HPDE6-E6E7 (cell line): Measurements from ENCODE around the gene TRPC3.

ENCODE experiments used
- DNase-seq: peaks from one replicate; pipeline ENCODE4 v3.0.0; 2011; ENCODE audit warnings: missing footprints; ENCODE audit errors: extremely low spot score

Gene TRPC3

DNA sequence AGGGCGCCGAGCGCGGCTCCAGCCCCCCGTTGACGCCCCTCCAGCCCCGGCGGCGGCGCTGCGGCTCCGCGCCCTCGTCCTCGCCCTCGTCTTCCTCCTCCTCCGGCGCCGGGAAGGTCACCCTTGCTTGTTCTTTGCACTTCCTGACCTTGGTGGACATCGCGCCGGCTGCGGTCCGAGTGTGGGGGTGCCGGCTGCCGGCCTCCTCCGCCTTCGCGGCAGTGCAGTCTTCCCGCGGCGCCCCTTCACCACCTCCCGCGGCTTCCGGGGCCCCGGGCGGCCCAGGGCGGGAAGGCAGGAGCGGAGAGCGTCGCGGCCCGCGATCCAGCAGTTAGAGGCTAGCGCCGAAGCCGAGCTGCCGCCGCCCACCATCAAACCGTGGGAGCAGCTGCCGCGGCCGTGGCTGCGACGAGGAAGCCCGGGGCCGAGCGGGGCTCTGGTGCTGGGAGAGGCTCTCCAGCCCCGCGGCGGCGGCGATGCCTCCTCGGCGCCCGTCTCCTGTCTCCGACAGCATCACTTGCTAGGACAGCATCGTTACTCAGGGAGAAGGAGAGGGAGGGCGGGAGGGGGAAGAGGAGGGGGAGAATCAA is at the start of gene TRPC3:
Gene TRPC3 (minus strand): TSS at position 540 of the 590 bp plus-strand sequence. CDS start 380 bp downstream, at position 160.
- no peak for DNase-seq

DNA sequence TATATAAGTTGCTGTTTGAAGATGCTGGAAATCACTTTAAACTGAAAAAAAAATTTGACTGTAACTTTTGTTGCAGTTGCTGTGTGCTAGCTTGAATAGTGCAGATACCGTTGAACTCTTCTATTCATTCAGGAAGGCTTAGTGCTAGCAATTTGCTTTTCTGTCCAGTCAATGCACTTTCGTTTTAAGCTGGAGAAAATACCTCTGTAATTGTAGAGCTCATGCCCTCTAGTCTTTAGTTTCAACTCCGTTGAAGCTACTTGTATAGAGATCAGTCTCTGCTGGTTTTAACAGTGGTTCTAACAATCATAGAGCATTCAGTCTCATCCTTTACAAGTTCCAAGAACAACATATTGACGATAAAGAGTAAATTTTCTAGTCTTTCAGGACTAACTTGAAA is 49.0 kb upstream of the TRPC3 start:
- no peak for DNase-seq

DNA sequence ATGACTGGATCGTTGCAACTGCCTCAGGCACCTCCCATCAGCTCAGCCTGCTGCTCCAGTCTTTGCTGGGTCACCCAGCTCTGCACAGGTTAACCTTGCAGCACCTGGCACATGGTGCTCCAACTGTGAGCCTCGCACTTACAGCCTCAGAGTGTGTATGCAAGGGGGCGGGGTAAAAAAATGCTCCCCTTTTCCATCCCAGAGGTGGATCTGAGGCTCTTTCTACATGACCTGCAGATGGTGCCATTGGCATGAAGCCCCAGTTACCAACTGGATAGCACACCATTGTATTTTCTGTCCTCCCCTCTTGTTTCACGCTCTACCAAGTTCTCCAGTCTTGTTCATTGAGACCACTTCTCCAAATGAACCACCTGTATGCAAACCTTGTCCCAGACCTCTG is 46.2 kb upstream of the TRPC3 start:
- DNase-seq = no peak

DNA sequence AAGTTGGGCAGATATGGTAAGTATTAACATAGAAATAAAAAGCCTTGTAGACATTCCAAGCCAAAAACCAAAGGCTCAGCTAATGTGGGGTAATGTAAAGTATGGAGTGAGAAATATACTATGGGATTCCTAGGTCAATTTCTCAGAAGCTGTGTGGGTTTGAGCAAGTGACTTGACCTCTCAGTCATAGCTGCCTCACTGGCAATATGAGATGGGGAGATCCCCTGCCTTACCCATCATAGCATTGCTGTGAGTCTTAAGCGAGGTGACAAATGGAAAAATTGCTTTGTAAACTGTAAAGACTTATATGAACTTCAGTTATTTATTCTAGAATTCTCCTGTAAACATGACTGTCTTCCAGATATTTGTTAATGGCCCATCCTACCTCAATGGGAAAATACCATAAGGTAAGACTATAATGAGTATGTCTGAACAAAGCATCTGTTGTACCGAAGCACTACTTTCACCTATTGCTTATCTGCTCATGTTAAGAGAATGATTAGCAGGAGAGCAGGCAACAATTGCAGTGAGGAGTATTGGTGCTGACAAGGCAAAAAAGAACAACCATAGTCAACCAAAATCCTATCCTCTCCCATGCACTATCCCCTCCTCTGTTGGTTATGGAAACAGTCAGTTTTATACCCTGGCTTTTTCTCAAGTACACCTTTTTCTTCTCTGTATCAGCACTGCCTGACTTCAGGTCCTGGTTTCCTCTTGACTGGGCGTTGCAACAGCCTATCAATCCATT is 44.1 kb upstream of the TRPC3 start:
- no peak for DNase-seq

DNA sequence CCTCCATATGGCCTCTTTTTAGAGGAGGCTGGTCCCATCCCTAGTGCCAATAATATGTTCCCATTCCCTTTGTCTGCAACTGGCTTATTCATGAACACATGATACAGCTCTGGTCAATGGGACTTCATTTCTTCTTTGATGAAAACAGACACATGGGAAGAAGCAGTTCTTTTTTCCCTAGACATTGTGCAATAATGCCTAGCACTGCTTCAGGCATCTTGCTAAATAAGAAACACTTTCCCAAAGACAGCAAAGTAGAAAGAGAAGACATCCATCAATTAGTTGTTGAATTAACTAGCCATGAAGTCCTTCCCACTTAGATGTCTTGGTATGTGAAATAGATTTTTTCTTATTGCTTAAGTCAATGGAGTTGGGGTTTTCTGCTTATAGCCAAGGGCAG is 40.1 kb upstream of the TRPC3 start:
- no peak for DNase-seq

DNA sequence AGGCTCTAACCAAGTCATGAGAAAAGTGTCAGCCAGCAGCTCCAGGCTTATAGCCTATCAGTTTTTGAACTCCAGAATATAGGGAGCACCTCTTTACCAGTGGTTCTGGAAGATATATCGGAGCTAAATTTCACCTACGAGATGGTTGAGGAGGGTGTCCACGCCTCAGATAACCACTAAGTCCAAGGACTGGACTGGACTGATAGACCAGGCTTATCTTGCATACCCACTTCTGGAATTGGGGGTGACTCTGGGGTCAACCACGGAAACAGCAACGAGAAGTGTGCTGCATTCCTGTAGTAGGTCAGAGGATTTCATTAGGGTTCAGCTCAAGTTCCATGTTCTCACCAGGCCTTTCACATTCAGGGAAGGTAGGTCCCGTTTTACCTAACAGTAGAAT is 38.6 kb upstream of the TRPC3 start:
- DNase-seq = no peak

DNA sequence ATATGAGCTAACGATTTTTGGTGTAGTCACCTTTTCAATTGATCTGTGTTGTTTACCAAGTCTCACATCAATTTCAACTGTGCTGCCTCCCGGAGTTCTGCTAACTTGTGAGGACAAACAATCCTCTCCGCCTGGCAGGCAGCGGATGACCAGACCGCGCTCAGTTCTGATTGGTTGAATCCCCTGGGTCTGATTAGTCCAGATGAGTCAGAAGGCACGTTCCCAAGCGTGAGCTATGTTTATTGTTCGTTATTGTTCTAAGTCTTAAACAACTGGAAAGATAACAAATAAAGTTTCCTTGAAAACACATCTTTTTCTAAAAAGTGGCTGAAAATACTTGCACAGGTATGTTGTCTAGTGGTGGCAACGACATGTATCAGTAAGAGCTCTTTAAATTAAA is 37.9 kb upstream of the TRPC3 start:
- DNase-seq = peak; percentile 81

DNA sequence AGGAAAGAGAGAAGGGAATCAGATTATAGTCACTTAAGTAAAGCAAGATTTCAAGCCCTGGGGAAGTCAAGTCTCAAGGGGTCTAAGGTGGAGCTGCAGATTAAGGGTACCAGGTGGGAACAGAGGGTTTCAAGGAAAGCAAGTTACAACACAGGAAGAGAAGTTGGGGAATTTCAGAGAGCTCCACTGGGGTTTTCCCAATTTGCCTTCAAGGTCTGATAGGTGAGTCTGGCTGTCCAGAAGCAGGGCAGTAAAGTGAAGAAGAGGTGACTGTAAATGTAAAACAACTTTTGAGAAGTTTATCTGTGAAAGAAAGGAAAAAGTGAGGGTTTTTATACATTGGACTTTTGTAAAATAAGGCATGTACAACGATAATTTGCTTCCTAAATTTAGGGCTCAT is 37.1 kb upstream of the TRPC3 start:
- DNase-seq = no peak

DNA sequence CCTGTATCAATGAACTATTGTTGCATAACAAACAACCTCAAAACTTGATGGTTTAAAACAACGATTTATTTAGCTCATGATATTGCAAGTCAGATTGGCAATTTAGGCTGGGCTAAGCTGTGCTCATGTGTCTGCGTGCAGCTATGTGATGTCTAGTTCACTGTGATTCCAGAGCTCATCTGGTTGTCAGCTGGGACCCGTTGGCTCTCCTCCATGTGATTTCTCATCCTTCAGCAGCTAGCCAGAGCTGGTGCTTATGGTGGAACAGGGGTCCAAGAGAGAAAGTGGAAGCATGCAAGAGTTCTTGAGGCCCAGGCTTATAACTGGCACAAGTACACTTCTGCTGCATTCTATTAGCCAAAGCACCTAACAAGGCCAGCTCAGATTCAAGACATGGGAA is 28.8 kb upstream of the TRPC3 start:
- no peak for DNase-seq

DNA sequence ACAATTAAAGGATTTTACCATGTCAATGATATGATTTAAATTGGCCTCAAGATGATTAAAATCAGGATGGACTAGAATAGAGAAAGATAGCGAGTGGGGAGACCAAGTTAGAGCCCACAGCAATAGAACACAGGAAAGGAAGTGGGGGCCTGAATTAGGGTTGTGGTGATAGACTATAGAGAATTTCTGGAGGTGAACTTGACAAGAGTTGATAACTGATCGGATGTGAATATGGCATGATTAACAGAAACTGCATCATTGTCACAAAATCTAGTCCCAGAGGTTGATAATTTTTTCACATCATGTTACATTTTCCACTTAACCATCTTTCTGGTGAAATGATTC is 26.3 kb upstream of the TRPC3 start:
- DNase-seq = no peak

DNA sequence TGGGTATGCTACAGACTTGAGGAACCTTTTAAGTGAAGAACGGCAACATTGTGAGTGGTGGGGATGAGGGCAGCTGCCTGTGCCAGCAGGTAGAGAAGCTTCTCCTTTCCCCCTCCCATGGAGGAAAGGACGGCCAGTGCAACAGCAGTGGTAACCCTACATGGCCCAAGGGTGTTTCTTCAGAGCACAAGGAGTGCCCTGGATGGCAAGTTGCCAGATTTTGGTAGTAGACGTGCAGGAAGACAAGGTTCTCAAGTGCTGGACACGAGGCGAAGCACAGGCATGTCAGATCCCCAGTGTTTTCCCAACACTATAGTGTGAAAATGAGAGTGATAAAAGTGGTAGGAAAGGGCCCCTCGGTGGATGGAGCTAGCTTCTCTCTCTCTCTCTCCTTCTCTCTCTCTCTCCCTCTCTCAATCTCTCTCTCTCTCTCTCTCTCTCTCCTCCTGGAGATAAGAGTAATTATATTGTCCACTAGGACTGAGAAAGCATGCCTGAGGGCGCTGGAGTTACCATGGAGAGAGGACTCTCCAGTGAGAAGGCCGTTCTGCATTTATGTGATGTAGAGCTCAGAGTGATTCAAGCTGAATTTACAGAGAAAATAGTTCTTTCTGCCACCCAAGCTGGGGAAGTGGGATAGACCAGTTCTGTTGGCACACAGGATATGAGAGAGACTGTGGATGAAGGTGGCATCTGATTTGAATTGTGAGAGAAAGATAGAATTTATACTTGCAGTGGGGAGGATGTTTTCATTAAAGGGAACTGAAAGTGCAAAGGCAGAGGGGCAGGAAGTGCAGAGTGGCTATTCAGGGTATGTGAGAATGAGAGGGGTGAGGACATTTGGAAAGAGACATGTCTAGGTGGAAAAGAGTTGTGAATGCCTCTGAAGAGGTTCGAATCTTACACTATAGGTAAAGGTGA is 25.7 kb upstream of the TRPC3 start:
- DNase-seq = no peak

DNA sequence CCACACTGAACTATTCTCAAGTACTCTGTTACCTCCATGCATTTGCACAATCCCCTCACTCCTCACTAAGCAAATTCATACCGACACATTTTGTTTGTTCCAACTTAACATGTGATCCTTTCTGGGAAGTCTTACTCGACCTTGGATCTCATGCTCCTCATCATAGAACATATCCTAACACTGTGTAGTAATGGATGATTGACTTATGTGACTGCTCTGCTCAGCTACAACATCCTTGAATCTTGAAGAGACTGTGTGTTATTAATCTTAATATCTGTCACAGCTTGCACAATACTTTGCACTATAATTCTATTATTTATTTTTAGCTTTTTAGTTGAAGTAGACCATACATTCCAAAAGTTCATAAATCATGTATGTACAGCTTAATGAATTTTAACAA is 23.9 kb upstream of the TRPC3 start:
- DNase-seq = no peak

DNA sequence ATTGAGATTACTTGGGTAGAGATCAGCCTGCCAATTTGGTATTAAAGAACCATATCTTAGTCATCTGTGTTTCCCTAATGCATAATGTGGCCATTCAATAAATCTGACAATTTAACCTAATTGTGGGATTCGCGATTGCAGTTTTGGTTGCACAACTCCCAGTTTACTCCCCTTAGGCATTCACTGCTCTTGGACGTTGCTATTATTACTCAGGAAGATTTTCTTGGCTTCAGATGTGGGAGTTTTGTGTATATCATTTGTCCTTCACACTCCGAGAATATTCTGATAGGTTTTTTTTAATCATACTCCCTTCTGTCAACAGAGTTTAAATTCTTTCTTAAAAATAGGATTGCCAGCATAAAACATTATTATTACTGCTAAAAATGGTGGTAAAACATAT is 22.0 kb upstream of the TRPC3 start:
- DNase-seq = no peak

DNA sequence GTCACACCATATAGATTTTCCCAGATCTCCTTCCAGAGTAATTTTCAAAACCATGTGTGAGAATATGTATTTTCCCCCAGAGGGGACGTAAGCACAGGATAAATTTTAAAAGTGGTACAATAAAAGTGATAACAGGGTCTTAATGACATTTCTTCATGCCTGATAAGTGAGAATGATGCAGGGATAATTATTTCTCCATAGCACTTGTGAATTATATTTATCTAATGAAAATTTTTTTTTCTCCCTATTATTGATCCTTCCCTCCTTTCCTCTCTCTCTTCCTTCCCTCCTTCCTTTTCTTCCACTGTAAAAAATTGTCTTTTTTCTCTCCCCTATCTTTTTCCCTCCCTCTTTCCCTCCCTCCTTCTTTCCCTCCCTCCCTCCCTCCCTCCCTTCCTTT is 17.0 kb upstream of the TRPC3 start:
- no peak for DNase-seq

DNA sequence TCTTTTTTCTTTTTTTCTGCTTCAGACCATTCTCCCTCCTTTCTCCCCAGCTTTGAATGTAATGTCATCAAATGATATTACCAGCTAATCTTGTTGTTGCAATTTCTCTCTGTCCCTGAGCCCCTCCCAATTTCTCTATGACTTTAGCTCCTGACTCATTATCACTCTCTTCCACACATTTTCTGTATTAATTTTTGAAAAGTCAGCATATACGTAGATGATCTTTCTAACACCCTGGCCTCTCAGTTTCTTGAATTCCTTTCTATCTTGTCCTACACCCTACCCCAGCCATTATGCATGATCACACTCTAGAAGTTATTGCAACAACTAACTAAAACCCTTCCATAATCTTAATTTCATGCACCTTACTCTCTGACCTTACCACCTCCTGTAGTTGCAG is 13.1 kb upstream of the TRPC3 start:
- no peak for DNase-seq

DNA sequence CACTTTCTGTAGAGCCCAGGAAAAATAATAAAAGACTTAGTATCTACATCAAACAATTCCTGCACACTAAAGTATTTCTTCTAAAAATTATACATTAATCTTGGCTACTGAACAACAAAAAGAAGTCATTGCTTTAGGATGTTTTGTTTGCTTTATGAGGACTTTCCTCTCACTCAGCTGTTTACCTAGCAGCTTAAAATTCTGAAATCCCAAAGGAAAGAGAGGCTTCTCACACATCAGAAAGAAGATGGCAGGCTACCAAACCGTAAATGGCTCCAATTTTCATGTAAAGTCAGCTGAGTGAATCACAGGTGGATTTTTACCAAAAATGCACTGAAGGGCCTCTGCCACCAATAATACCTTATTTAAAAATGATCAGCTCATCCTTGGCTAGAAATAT is 9.0 kb upstream of the TRPC3 start:
- DNase-seq = no peak

DNA sequence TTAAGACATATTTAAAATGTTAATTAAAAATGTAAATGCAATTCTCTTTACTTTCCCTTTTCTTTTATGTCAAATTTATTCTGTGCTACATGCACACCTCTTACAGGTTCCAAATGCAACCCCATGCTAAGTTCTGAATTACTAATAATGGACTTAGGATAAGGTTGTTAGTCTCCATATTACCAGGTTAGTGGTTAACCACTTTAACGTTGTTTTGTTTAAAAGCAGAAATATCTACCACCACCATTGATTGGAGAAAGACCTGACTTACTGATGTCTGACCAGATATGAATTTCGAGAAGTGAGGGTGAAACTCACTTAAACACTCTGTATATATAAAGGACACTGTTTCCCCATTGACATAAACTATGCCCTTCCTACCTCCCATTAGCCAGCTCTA is 6.9 kb upstream of the TRPC3 start:
- no peak for DNase-seq

DNA sequence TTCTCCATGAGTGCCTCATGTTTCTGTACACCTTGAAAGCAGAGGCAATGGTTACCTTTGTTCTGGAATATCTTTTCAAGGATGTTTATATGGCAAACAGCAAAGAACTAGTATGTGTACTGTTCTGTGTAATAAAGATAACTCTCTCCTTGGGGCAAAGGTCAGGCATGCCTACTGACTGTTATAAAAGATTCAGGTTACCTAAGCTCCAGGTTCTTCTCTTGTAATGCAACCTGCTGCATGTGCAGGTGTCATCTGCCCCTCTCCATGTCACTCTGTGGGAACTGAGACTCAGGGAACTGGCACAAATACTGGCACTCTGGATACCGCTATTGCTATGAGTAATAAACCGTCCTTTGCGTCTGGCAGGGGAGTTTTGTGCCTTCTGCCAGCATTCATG is 5.4 kb upstream of the TRPC3 start:
- DNase-seq = no peak

DNA sequence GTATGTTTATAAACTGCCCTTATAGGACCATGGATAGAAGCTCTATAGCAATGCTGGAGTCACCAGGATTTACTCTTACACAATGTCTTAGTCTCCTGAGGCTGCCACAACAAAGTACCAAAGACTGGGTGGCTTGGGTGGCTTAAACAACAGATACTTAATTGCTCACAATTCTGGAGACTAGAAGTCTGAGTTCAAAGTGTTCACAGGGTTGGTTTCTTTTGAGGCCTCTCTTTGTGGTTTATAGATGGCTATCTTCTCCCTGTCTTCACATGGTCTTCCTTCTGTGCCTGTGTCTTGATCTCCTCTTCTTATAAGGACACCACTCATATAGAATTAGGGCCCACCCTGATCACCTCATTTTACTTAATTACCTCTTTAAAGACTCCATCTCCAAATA is 2.0 kb upstream of the TRPC3 start:
- no peak for DNase-seq

DNA sequence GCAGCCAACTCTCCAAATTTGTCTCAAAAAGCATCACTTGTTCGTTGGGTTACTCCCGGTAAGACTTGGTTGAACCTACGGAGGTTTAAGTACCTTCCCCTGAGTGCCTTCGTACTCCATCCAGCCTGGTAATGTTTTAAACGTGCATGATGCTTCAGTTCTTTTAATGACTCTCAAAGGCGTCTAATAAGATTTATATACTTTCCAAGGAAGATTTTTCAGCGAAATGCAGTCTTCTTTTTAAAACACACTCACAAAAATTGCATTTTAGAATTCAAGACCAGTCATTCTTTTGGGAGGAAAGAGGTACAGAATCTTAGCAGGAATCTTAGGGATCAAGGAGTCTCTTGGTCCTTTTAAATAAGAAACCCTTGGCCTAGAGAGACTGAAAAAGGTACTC is 430 bp upstream of the TRPC3 start:
- DNase-seq = no peak

DNA sequence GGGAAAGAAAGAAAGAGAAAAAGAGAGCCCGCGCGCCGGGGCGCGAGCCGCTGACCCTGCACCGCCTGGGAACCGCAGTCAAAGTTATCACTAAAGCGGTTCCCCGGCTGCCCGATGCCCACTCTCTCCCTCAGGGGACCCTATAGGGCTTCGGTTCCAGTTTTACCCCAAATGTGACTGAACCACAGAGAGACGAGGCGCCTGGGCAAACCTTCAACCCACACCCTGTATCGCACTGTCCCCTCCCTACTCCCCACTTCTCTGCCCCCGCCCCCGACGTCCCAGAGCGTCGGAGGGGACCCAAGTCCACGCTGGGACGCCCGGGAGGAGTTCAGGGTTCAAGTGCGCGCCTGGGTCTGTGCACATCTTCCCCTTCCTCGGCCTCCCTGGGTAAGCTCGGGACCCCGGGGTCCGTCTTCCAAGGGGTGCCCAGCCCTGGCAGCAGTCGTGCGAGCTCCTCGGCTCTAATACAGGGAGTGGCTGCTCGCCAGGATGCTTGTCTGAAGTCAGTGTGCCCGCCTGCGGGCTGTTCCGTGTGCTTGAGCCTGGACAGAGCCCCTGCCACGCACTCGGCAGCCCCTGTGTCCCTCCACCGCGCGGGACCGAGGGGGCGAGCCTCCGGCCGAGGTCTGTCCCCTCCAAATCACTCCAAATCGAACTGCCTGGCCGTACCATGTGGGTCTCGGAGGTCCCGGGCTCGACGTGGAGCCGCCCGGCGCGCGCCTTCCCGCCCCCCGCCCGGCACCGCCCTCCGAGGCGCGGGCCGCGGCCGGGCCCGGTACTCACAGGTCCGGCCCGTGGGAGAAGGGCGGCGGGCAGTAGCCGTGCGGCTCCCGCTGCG is 960 bp downstream of the TRPC3 start:
- peak; percentile 13 for DNase-seq

DNA sequence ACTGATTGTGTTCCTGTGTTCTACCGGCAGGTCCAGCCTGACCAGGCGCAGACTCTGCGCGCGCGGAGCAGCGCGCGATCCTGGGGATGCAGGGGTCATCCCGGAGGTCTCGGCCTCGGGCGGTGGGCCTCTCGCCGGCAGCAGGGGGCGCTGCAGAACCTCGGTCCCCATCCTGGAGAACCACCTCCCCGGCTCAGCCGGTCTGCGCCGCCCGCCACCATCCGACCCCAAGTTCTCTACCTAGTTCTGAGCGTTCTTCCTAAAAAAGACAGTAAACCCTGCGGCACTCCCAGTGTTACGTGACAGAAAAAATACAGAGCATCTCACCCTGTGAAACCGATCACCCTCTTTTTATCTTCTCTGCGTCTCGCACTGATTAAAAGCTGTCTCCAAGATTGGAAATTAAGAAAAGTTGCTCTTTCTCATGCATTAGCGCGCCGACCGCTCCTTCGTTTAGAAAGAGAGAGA is 1.6 kb downstream of the TRPC3 start:
- DNase-seq = peak; percentile 33
